Heart left ventricle (tissue), 13 donors: ENCODE results near the gene ZFYVE21.

Experiments used
- POLR2A ChIP-seq, 2 donors: fragments of 450-650 bp; IDR thresholded peaks; one replicate each; pipeline ENCODE4 v1.6.1; 2017; ENCODE audit warnings: antibody characterized with exemption in 2 of 2, mild to moderate bottlenecking in 2 of 2, moderate library complexity in 2 of 2
- TF ChIP-seq, protein P1 (sequence below), 12 donors: fragments of 200-600 bp; sonication (generic) in 4 of 12; IDR thresholded peaks; one replicate each; pipeline versions ENCODE4 v1.5.0 to v1.8.0; 2018 to 2022; ENCODE audit warnings: antibody characterized with exemption in 12 of 12, mild to moderate bottlenecking in 5 of 12
- donor health status: ischemic (EF 13 %, LVEDD 7.1; RV severe dilation, severe dysfunction).
- donor health status: DM: no; HTN: yes; CAD: no.
- donor health status: DM: no; HTN: no; CAD: no.
- donor health status: ischemic (EF 25% LVEDD 6.9; RV normal size, moderate dysfunction).
- donor health status: ischemic (EF 25% LVEDD 5.7; RV mildly dilated, moderate dysfunction).
- donor health status: ischemic (EF 35%, LVEDD 5.7; RV mildly dilated, moderate dysfunction).
- donor health status: nonischemic (EF 11% LVEDD 7.7; RV severe dilation, severe dysfunction).
- donor health status: DM: yes; HTN: yes; CAD: no.
- donor health status: PGD.
- donor health status: ischemic (EF 29% LVEDD 5.4; RV normal size, mild dysfunction).
- donor health status: nonischemic (EF 23%, LVEDD 6.1; RV moderate dilation, normal function).

DNA sequence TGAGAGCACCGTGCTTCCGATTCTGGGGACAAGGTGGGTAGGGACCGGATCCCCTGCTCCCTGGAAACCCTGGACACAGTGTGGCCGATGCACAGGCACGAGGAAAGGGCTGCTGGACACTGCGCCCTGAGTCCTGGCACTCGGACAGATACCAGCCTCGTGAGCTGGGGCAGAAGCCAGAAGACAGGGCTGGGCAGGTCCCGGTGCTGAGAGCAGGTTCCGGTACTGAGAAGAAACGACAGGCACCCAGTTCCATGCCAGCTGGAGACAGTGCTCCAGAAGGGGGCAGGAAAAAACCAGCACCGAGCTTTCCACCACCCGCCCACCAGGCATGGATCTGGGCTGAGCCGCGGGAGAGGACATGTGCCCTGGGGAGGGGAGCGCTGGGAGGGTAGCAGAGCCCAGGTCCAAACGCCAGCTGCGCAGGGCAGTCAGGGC lies 6.8 kb upstream of the ZFYVE21 start:
- TF ChIP-seq, protein P1, sequence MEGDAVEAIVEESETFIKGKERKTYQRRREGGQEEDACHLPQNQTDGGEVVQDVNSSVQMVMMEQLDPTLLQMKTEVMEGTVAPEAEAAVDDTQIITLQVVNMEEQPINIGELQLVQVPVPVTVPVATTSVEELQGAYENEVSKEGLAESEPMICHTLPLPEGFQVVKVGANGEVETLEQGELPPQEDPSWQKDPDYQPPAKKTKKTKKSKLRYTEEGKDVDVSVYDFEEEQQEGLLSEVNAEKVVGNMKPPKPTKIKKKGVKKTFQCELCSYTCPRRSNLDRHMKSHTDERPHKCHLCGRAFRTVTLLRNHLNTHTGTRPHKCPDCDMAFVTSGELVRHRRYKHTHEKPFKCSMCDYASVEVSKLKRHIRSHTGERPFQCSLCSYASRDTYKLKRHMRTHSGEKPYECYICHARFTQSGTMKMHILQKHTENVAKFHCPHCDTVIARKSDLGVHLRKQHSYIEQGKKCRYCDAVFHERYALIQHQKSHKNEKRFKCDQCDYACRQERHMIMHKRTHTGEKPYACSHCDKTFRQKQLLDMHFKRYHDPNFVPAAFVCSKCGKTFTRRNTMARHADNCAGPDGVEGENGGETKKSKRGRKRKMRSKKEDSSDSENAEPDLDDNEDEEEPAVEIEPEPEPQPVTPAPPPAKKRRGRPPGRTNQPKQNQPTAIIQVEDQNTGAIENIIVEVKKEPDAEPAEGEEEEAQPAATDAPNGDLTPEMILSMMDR (IDR thresholded peaks at IDR 0.05): no peak
- no peak for TF ChIP-seq POLR2A (IDR thresholded peaks at IDR 0.05)
